ENCODE measurements around the gene C6orf132. TPM values are rescaled to one million over a fixed set of nuclear protein-coding genes. Genes with fewer than 3 reads are reported as not detected.

C6orf132 gene
- total RNA-seq, 2 donors from 2014 or later: 0.54 to 2.4 TPM

GRCh38 chr6:42159431-42160024, 17.1 kb upstream of the C6orf132 start:
- Histone ChIP-seq H3K27me3 (replicated peaks; ENCODE audit: insufficient read depth) (no peaks in the 10 kb centered on the region), H3K4me1 (ENCODE audit: control insufficient read depth in 1 of 2, low read depth in 2 of 2) (no peaks in the 10 kb centered on the region), H3K27ac (no peak overlapping the region), H3K9me3 (no peaks in the 10 kb centered on the region), H3K4me3 (no peak overlapping the region), H3K36me3 (no peaks in the 10 kb centered on the region)
- no peak for ATAC-seq (ENCODE audit: insufficient number of reproducible peaks, low FRiP score, low read depth)
- DNase-seq (ENCODE audit: low spot score): no peak
- TF ChIP-seq CTCF (IDR thresholded peaks at IDR 0.05): no peak

GRCh38 chr6:42158631-42159030, 16.2 kb upstream of the C6orf132 start:
- Histone ChIP-seq H3K27ac (no peak overlapping the region), H3K4me1 (ENCODE audit: control insufficient read depth in 1 of 2, low read depth in 2 of 2) (no peaks in the 10 kb centered on the region), H3K36me3 (no peaks in the 10 kb centered on the region), H3K27me3 (replicated peaks; ENCODE audit: insufficient read depth) (no peaks in the 10 kb centered on the region), H3K9me3 (no peaks in the 10 kb centered on the region), H3K4me3 (no peak overlapping the region)
- TF ChIP-seq CTCF (IDR thresholded peaks at IDR 0.05): no peak
- ATAC-seq (ENCODE audit: insufficient number of reproducible peaks, low FRiP score, low read depth) (no peak), DNase-seq (ENCODE audit: low spot score) (no peak)

- DNase-seq (ENCODE audit: low spot score) (no peak), ATAC-seq (ENCODE audit: insufficient number of reproducible peaks, low FRiP score, low read depth) (no peak)
- no peaks in the 10 kb centered on the region for H3K27me3 ChIP-seq (replicated peaks; ENCODE audit: insufficient read depth)
- H3K36me3 ChIP-seq: no peaks in the 10 kb centered on the region
- H3K27ac ChIP-seq: no peak overlapping the region
- TF ChIP-seq CTCF (IDR thresholded peaks at IDR 0.05): no peak
- H3K4me3 ChIP-seq: no peak overlapping the region
- no peaks in the 10 kb centered on the region for H3K4me1 ChIP-seq (ENCODE audit: control insufficient read depth in 1 of 2, low read depth in 2 of 2)
- H3K9me3 ChIP-seq: no peaks in the 10 kb centered on the region
Measured at GRCh38 chr6:42158011-42158410, 15.6 kb upstream of the C6orf132 start.

GRCh38 chr6:42156638-42157037, 14.2 kb upstream of the C6orf132 start:
- Histone ChIP-seq H3K36me3 (no peaks in the 10 kb centered on the region), H3K27me3 (replicated peaks; ENCODE audit: insufficient read depth) (no peaks in the 10 kb centered on the region), H3K9me3 (no peaks in the 10 kb centered on the region), H3K4me1 (ENCODE audit: control insufficient read depth in 1 of 2, low read depth in 2 of 2) (no peaks in the 10 kb centered on the region), H3K27ac (no peak overlapping the region), H3K4me3 (no peak overlapping the region)
- ATAC-seq (ENCODE audit: insufficient number of reproducible peaks, low FRiP score, low read depth) (no peak), DNase-seq (ENCODE audit: low spot score) (no peak)
- no peak for TF ChIP-seq CTCF (IDR thresholded peaks at IDR 0.05)

- ATAC-seq (ENCODE audit: insufficient number of reproducible peaks, low FRiP score, low read depth): no peak
- no peaks in the 10 kb centered on the region for H3K36me3 ChIP-seq
- H3K27me3 ChIP-seq (replicated peaks; ENCODE audit: insufficient read depth): no peaks in the 10 kb centered on the region
- no peaks in the 10 kb centered on the region for H3K9me3 ChIP-seq
- H3K4me3 ChIP-seq: no peak overlapping the region
- no peak for TF ChIP-seq CTCF (IDR thresholded peaks at IDR 0.05)
- no peaks in the 10 kb centered on the region for H3K4me1 ChIP-seq (ENCODE audit: control insufficient read depth in 1 of 2, low read depth in 2 of 2)
- DNase-seq (ENCODE audit: low spot score): no peak
- H3K27ac ChIP-seq: no peak overlapping the region
Measured at GRCh38 chr6:42155293-42155692, 12.9 kb upstream of the C6orf132 start.
